T47D (cell line): ENCODE data around the gene PSMD10.

Experiments used
- DNase-seq, 2 experiments: peaks; one replicate each; pipeline versions ENCODE4 v3.0.0 to v3.0.0-alpha.2; 2011 to 2012; ENCODE audit warnings: low read depth in 1 of 2, low spot score in 1 of 2
- JUND ChIP-seq: IDR thresholded peaks from 2 replicates; pipeline ENCODE4 v1.6.1; 2012; ENCODE audit warnings: low read depth
- in situ Hi-C: cut with HindIII; loops from 2 replicates; pipeline ENCODE4 v1.10.0; 2016; ENCODE audit warnings: low sequenced_read_pairs, low pct_unique_long_range_greater_than_20kb

The PSMD10 gene

DNA sequence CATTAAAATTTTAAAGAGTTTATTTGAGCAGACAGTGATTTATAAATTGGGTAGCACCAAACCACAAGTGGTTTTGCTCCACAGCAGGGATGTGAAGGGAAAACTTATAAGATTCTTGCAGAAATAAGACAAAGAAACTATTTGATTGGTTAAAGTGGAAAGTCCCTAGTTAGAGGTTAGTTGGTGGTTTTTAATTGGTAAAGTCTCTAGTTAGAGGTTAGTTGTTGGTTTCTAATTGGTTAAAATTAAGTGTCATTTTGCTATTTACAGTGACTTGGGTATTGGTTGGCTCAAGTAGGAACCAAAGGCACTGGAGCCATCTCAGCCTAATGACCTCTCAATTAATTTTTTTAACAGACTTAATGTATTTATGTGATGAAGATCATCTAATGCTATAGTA, 23.2 kb upstream of the PSMD10 start:
- DNase-seq = no peak
- TF ChIP-seq JUND = no peak
- in situ Hi-C loops = no loop called here

DNA sequence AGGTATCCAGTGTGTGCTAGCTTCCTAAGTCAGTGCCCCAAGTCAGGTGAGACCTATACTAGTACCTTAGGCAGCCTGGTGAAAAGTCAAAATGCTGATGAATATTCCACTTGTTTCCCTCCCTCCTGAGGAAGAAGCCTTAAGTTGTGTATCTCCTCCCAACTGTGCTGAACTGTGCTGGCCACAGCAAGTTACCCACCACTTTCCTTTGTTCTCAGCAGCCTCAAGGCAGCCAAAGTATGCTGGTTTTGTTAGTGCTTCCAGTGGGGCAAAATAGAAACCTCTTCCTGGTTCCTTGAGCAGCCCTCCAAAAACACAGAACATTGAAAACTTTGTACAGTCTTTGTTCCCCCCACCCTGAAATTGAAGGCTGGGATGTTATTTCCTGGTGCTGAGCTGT, 14.1 kb upstream of the PSMD10 start:
- in situ Hi-C loops = no loop called here
- TF ChIP-seq JUND = no peak
- no peak for DNase-seq

GRCh38 chrX:108097380-108097779, 6.0 kb upstream of the PSMD10 start:
- TF ChIP-seq JUND = no peak
- no peak for DNase-seq
- in situ Hi-C loops = no loop called here

DNA sequence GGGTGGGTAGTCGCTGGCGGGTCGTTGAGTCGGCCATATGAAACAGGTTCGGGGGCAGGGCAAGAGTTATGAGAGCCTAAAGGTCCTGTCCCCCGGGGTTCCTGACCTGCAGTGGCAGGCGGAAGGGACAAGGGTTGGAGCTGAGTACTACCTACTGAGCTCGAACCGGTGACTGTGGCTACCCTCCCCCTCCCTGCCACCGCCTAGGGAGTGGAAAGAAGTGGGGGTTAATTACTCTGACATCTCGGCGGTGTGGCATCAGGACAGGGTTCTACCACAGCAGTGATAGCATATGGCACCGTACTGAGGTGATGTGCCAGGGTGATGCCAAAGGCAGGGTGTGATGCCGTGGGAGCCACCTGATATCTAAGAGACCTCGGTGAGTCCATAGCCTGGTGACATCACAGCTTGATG, 543 bp upstream of the PSMD10 start:
- in situ Hi-C loops = no loop called here
- DNase-seq = no peak
- no peak for TF ChIP-seq JUND

DNA sequence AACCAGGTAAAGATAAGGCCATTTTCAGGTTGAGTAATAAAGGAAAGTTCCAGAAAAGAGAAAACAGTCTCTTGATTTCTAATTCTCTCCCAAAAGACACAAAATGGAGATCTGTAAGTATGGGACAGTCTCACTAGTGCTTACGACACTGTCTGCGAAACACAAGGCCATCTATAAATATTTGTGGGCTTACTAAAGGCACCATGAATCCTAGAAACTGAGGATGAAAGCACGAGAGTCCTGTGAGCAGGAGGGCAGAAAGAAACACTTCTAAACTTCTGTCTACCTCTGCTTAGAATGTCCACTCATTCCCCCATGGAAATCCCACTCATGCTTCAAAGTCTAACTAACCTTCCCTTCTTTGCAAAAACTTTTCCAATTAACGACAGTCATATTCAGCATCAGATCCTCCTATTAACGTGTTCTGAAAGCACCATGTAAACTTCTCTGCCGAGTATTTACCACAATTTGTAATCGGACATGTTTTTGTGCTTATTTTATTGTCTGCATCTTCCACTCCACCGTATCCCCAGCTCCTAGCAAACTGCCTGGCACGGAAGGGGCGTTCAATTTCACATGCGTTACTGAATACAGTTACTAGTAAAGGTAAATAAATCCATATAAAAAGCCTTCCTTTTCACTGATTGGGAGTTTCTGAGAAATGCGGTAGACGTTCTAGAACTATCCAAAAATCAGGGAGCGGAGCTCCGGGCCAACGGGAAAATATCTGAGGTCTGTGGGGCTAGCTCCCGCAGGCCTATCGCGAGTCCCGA, 665 bp downstream of the PSMD10 start:
- no peak for DNase-seq
- no peak for TF ChIP-seq JUND
- in situ Hi-C loops = no loop called here

DNA sequence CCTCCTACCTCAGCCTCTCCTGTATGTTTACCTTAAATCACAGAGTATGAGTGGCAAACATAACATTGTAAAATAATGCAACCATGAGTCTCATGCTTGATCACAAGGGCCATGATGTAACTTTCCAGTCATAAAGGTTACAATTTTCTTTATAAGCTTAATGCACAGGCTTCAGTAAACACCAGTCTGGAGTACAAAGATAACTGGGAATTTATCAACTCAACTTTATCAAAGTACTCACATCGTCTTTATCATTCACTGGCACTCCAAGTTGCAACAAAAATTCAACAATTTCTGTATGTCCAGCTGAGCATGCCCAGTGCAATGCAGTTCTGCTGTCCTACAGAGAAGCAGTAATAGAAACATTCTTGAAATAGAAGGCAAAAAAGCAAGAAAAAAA, 2.8 kb downstream of the PSMD10 start:
- TF ChIP-seq JUND = no peak
- in situ Hi-C loops = no loop called here
- DNase-seq = no peak

DNA sequence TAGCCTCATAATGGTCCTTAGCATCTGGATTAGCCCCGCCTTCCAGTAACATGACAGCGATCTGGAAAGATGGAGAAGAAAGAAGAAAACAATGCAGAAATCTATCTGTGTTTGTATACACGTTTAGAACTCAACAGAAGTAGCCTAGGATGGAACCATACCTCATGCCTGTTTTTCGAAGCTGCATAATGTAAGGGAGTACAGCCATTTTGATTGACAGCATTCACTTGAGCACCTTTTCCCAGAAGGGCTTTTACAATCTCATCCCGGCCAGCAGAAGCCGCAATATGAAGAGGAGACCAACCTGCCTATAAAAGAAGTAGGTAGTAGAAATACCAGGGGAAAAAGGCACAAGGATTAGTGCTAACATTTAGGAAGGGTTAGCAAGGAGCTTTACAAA, 3.5 kb downstream of the PSMD10 start:
- in situ Hi-C loops = no loop called here
- no peak for TF ChIP-seq JUND
- no peak for DNase-seq

GRCh38 chrX:108081110-108081509, 10.2 kb downstream of the PSMD10 start:
- DNase-seq = no peak
- TF ChIP-seq JUND = no peak
- in situ Hi-C loops = no loop called here

DNA sequence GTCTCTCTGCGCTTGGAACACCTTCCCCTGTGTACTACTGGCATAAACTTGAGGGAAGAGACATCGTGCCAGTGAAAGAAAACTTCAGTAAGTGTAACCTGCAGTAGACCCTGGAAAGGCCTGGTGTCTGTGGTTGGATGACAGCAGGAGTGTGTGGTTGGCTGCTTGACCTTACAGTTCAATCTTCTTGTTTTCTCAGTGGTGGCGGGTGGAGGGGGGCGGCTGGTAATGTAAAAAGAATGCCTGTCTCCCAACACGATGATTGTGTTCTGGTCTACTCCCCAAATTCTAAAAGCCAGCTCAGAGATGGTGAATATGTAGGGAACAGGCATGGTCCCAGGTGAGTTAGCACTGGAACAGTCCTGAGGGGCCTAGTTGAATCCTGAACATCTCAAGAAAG, 18.6 kb downstream of the PSMD10 start:
- in situ Hi-C loops = no loop called here
- no peak for DNase-seq
- no peak for TF ChIP-seq JUND

GRCh38 chrX:108071578-108071977, 19.8 kb downstream of the PSMD10 start:
- TF ChIP-seq JUND = no peak
- in situ Hi-C loops = no loop called here
- DNase-seq = no peak

DNA sequence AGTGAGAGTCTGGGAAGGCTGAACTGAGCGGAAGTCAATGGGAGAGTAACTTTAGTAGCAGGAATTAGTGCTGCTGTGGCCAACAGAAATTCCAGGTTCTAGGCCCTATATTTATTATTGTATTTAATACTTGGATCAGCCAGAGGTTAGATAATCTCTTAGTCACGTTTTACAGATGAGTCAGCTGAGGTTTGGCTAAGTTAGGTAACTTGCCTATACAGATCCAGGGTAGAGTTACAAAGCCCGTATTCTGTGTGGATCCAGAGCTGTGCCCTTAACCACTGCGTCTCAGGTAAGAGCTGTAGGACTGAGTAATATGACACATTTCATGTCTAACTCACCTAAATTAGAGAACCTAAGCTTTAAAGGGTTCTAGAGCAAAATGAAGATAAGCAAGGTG, 20.5 kb downstream of the PSMD10 start:
- in situ Hi-C loops = no loop called here
- no peak for DNase-seq
- TF ChIP-seq JUND = no peak

GRCh38 chrX:108068121-108068520, 23.2 kb downstream of the PSMD10 start:
- TF ChIP-seq JUND = no peak
- in situ Hi-C loops = no loop called here
- DNase-seq = no peak

- no peak for TF ChIP-seq JUND
- no peak for DNase-seq
- in situ Hi-C loops = no loop called here
Observed at GRCh38 chrX:108064613-108065012, 26.7 kb downstream of the PSMD10 start.

DNA sequence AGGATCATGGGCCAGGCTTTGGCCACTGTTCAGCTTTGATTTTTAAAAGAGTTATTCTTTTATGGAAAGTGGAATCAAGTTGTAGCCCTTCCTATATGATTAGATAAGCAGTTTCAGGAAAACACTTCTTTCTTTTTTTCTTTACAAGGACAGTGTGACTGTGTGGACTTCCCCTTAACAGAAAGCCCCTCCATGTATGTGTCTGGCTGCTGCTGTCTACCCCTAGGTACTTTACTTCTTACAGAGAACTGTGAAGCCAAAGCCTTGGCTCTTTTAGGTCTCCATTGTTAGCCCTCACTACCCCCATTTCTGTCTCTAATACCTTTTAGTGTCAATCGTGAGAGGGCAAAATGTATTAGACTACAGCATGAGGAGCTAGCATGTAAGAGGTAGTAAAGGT, 27.3 kb downstream of the PSMD10 start:
- DNase-seq = no peak
- no peak for TF ChIP-seq JUND
- in situ Hi-C loops = no loop called here
